ENCODE measurements around the gene TNFRSF6B. TPM values are rescaled to one million over a fixed set of nuclear protein-coding genes. Genes with fewer than 3 reads are reported as not detected.

TNFRSF6B gene
- total RNA-seq, 1 donor from 2014 or later = not detected

DNA sequence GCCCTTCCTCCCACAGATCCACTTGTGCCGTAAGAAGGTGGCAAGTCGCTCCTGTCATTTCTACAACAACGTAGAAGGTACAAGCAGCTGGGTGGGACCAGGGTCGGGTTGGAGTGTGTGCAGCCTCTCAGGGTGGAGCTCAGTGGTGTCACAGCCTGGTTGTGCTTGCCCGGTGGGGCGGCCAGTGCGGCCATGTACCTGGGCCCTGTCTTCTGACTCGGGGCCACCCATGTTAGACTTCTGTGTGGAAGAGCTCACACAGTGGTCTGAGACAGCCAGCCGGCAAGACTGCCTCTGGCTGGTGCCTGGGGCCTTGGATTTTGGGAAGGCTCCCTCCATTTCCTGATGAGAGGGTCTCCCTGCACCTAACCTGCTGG is 33.7 kb upstream of the TNFRSF6B start:
- Mint-ChIP-seq H3K27me3 (no peaks in the 10 kb centered on the region), H3K4me3 (no peak overlapping the region)
- CTCF ChIA-PET = no interaction called here

DNA sequence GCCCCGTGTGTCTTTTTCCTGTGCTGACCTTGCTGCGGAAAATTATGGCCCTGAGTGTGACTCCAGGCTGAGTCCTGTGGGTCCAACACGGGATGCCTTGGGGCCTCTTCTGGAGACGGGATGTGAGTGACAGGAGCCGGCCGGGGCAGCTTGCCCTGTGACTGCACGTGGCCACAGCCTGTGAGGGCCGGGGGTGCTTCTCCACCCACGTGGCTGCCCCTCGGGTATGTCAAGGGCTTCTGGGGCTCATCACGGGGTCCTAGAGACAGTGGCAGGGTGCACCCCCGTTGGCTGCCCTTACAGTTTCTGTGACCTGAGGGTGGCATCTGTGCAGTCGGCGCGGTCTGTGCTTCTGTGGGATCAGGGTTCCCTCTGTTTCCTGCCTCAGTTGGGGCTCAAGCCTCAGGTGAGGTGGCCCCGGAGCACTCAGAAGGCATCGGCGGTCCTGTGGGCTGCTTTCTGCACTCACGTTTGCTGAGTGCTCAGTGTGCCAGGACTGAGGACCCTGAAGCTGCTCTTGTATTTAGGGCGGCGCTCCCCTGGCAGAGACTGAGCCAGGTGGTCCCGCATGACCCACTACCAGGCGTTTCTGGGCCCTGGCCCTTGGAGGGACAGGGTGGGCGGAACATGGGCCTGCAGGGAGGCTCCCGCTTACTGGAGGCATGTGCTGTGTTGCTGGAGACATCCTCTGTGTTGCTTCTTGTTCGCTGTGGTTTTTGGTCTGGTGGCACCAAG is 33.0 kb upstream of the TNFRSF6B start:
- no peak for DNase-seq
- TF ChIP-seq, protein P1, sequence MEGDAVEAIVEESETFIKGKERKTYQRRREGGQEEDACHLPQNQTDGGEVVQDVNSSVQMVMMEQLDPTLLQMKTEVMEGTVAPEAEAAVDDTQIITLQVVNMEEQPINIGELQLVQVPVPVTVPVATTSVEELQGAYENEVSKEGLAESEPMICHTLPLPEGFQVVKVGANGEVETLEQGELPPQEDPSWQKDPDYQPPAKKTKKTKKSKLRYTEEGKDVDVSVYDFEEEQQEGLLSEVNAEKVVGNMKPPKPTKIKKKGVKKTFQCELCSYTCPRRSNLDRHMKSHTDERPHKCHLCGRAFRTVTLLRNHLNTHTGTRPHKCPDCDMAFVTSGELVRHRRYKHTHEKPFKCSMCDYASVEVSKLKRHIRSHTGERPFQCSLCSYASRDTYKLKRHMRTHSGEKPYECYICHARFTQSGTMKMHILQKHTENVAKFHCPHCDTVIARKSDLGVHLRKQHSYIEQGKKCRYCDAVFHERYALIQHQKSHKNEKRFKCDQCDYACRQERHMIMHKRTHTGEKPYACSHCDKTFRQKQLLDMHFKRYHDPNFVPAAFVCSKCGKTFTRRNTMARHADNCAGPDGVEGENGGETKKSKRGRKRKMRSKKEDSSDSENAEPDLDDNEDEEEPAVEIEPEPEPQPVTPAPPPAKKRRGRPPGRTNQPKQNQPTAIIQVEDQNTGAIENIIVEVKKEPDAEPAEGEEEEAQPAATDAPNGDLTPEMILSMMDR (IDR thresholded peaks at IDR 0.05) = no peak
- intact Hi-C loops (cut with micrococcal nuclease) = no loop called here
- CTCF ChIA-PET = no interaction called here
- Mint-ChIP-seq H3K27me3 (no peaks in the 10 kb centered on the region), H3K27ac (no peak overlapping the region), H3K4me3 (no peak overlapping the region), H3K9me3 (no peaks in the 10 kb centered on the region), H3K36me3 (ENCODE audit: low read depth) (peaks cover 39% of the 10 kb centered on the region), H3K4me1 (peaks cover 15% of the 10 kb centered on the region)
- POLR2A ChIA-PET = no interaction called here
- no peak for ATAC-seq (ENCODE audit: low read depth)

More for the DNA sequence above, 33.7 kb upstream of the TNFRSF6B start:
- no peak for DNase-seq
- Mint-ChIP-seq H3K9me3 (no peaks in the 10 kb centered on the region), H3K36me3 (ENCODE audit: low read depth) (peaks cover 38% of the 10 kb centered on the region), H3K27ac (no peak overlapping the region), H3K4me1 (peaks cover 20% of the 10 kb centered on the region)
- intact Hi-C loops (cut with micrococcal nuclease) = no loop called here
- TF ChIP-seq, protein P1 (IDR thresholded peaks at IDR 0.05) = no peak
- ATAC-seq (ENCODE audit: low read depth) = no peak
- POLR2A ChIA-PET = interaction anchor here (1.1 kb wide), 1 partner anchor 35 kb away, joined by 12 read pairs; no protein-coding TSS in a partner anchor

DNA sequence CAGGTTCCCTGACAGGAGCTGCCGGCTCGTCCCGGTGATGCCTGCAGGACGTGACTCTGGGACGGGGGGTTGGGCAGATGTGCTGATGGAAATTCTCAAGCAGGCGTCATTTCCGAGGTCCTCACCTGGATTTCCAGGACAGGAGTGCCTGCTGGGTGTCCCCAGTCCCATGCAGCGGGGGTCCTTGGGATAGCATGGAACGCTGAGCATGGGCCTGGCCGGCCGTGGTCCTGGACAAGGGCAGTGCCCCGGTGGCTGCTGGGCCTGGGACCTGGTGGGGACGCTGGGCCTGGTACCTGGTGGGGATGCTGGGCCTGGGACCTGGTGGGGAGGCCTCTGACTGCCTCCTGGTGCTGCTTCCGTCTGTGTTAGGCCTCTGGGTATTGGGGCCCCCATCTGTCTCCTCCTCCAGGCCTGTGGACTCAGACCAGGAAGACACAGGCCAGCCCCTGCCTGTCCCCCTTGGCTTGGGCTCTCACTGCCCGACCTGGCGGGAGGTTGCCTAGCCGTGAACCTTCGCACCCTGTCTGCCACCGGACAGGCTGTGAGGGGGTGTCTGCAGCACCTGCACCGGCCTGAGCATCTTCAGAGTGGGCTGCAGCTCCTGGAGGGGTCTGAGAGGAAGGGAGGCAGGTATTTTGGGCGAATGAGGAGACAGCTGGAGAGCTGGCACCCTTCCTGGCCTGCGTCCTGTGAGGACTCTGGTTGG is 32.2 kb upstream of the TNFRSF6B start:
- Mint-ChIP-seq H3K36me3 (ENCODE audit: low read depth) (peaks cover 43% of the 10 kb centered on the region), H3K27me3 (no peaks in the 10 kb centered on the region), H3K27ac (no peak overlapping the region), H3K9me3 (no peaks in the 10 kb centered on the region), H3K4me1 (peaks cover 7% of the 10 kb centered on the region), H3K4me3 (no peak overlapping the region)
- ATAC-seq (ENCODE audit: low read depth) (no peak), DNase-seq (no peak)
- ChIA-PET CTCF (interaction anchor here (1.4 kb wide), 1 partner anchor 22 kb away, joined by 3 read pairs; no protein-coding TSS in a partner anchor), POLR2A (no interaction called here)
- TF ChIP-seq, protein P1 (IDR thresholded peaks at IDR 0.05) = no peak
- intact Hi-C loops (cut with micrococcal nuclease) = no loop called here

DNA sequence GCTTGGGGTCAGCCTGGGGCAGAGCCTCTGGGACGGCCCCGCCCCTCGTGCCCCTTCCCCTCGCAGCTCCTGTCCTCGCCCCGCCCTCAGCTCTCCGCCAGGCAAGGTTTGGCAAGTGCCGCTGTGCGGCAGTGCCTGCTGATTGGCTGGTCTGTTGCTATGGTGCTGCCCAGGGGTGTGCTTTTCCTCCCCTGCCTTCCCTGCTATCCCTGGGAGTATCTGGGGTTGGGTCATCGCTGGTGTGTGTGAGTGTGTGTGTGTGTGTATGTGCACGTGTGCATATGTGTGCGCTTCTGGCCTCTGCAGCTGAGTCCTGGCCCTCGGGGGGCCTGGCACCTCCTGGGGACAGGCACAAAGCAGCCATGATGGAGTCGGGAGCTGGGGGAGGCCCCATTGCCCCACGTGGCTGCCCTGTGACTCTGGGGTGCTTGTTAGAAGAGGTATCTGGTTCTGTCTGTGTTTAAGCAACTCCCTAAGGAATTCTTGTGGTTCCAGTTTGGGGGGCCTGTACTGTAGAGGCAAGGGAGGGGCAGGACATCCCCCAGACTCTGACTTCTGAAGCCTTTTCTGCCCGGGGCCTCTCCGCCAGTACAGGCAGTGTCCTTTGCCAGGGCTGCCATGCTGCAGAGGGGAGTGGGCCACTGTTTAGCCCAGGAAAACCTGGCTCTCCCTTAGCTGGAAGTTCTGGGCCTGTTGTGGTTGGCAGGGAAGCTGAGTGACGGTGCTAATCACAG is 31.4 kb upstream of the TNFRSF6B start:
- DNase-seq (no peak), ATAC-seq (ENCODE audit: low read depth) (no peak)
- TF ChIP-seq, protein P1 (IDR thresholded peaks at IDR 0.05) = no peak
- H3K27me3 Mint-ChIP-seq = no peaks in the 10 kb centered on the region
- CTCF ChIA-PET = interaction anchor here (1.4 kb wide), 1 partner anchor 23 kb away, joined by 3 read pairs; no protein-coding TSS in a partner anchor
- H3K36me3 Mint-ChIP-seq (ENCODE audit: low read depth) = peaks cover 44% of the 10 kb centered on the region
- no peak overlapping the region for H3K27ac Mint-ChIP-seq
- intact Hi-C loops (cut with micrococcal nuclease) = no loop called here
- no peak overlapping the region for H3K4me3 Mint-ChIP-seq
- no peaks in the 10 kb centered on the region for H3K4me1 Mint-ChIP-seq
- H3K9me3 Mint-ChIP-seq = no peaks in the 10 kb centered on the region
- POLR2A ChIA-PET = no interaction called here

DNA sequence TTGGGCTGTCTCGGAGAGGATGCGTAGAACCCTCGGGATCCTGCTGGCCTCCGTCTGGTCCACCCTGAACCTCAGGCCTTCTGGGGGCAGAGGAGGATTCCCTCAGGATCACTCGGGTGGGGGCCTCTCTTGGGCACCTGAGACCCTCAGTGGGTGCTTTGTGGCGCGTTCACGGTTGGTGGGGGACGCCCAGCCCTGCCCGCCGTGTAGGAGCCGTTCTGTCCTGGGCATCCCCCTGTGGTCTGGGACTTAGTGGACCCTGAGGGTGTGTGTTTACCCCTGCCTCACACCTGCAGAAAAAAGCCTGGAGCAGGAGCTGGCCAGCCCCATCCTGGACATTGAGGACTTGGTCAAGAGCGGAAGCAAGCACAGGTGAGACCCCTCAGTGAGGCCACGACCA is 30.7 kb upstream of the TNFRSF6B start:
- TF ChIP-seq, protein P1 (IDR thresholded peaks at IDR 0.05) = no peak
- H3K36me3 Mint-ChIP-seq (ENCODE audit: low read depth) = peaks cover 44% of the 10 kb centered on the region
- no peak overlapping the region for H3K4me3 Mint-ChIP-seq
- H3K4me1 Mint-ChIP-seq = no peaks in the 10 kb centered on the region
- ATAC-seq (ENCODE audit: low read depth) (no peak), DNase-seq (no peak)
- ChIA-PET POLR2A (no interaction called here), CTCF (no interaction called here)
- intact Hi-C loops (cut with micrococcal nuclease) = no loop called here
- H3K27ac Mint-ChIP-seq = no peak overlapping the region
- H3K9me3 Mint-ChIP-seq = no peaks in the 10 kb centered on the region
- no peaks in the 10 kb centered on the region for H3K27me3 Mint-ChIP-seq

Data from activated B cell treated with CpG ODN at 0.5 μM for 24 hours (primary cell).